Adrenal gland (tissue), 12 donors: ENCODE data around the gene ARID5B. TPM values are rescaled to one million over a fixed set of nuclear protein-coding genes. Genes with fewer than 3 reads are reported as not detected.

Experiments
- DNase-seq, 7 donors: peaks; one replicate each; pipeline ENCODE4 v3.0.0-alpha.2; 2019 to 2020
- H3K27ac ChIP-seq, 5 donors: fragments of 200-600 bp; sonication (generic) in 4 of 5; 1 replicate in 3 of 5; 2 replicates in 2 of 5; pipeline versions ENCODE4 v1.5.1 to v1.8.0; 2016 to 2020; ENCODE audit warnings: mild to moderate bottlenecking in 1 of 5
- H3K27me3 ChIP-seq: fragments of 200-600 bp; 2 replicates; pipeline ENCODE4 v1.8.0; 2021
- H3K36me3 ChIP-seq, 2 donors: fragments of 200-600 bp; replicated peaks in 1 of 2; 1 replicate in 1 of 2; 2 replicates in 1 of 2; pipeline versions ENCODE4 v1.5.1 to v1.8.0; 2018 to 2022
- H3K4me1 ChIP-seq, 2 donors: fragments of 200-600 bp; replicated peaks in 1 of 2; 1 replicate in 1 of 2; 2 replicates in 1 of 2; pipeline versions ENCODE4 v1.5.1 to v1.8.0; 2018 to 2021
- H3K4me3 ChIP-seq, 4 donors: fragments of 200-600 bp; sonication (generic) in 3 of 4; one replicate each; pipeline ENCODE4 v1.5.1; 2016 to 2018
- H3K9me3 ChIP-seq, 3 donors: fragments of 200-600 bp; sonication (generic) in 1 of 3; replicated peaks in 1 of 3; 1 replicate in 2 of 3; 2 replicates in 1 of 3; pipeline versions ENCODE4 v1.5.1 to v1.8.0; 2016 to 2021
- POLR2A ChIP-seq, 2 donors: fragments of 450-650 bp; IDR thresholded peaks; one replicate each; pipeline ENCODE4 v1.6.1; 2017; ENCODE audit warnings: antibody characterized with exemption in 2 of 2, mild to moderate bottlenecking in 2 of 2, moderate library complexity in 1 of 2
- WGBS, 4 donors: extraction: QIAGEN DNeasy Blood & Tissue Kit in 2 of 4; methylation state at CpG; one replicate each; pipeline versions ENCODE4 v1.1.5 to v1.1.7; 2013 to 2017; 5-methylcytosine and 5-hydroxymethylcytosine counted together
- intact Hi-C, 2 donors: fragments of 100-400 bp; cut with DNase I; formaldehyde crosslinking; loops; one replicate each; pipeline versions ENCODE4 v1.14.1 to v1.15.0; 2022 to 2023
- polyA plus RNA-seq, 3 donors: library from polyadenylated mRNA; stranded (reverse); fragments of 200-250 nt in 2 of 3; fragments of 350-450 nt in 1 of 3; fragmentation: Illumina TruSeq in 1 of 3; extraction: RNeasy Lipid Tissue Mini Kit (QIAGEN cat#74804) in 1 of 3; gene quantifications; one replicate each; pipeline ENCODE4 v1.2.3, GENCODE V29; 2013 to 2014
- total RNA-seq, 9 donors: library from RNA; depleted of rRNA in 4 of 9; stranded (reverse); fragments of >200 nt in 4 of 9; fragments of 120-200 nt in 1 of 9; fragmentation: NEBNext Ultra II Directional in 1 of 9; extraction: Animal tissue kit (Norgen Biotek cat#: 25700) in 1 of 9; gene quantifications; one replicate each; pipeline versions ENCODE4 v1.1.0 to v1.2.4, GENCODE V29; 2013 to 2023
- TF ChIP-seq, protein P1 (sequence below), 6 experiments: fragments of 450-650 bp in 4 of 6; fragments of 200-600 bp in 2 of 6; sonication (generic) in 1 of 6; IDR thresholded peaks; 1 replicate in 5 of 6; 2 replicates in 1 of 6; pipeline versions ENCODE4 v1.5.1 to v1.8.0; 2016 to 2021; ENCODE audit warnings: antibody characterized with exemption in 6 of 6, mild to moderate bottlenecking in 2 of 6, moderate library complexity in 1 of 6
- donor health status: healthy with polysubstance abuse.
- donor health status: Bipolar disorder and iron deficiency.
- donor health status: DM: yes; HTN: yes; CAD: no.
- donor health status: DM: no; HTN: no; CAD: no.
- donor health status: DM: no; HTN: no; CAD: no.
- donor health status: DM: yes; HTN: yes; CAD: no.

The ARID5B gene
- total and polyA plus RNA-seq, 12 donors = 5.7 to 42.4 (median 23.8) TPM

- no peak for DNase-seq
- H3K27ac ChIP-seq = no peak overlapping the region
- H3K9me3 ChIP-seq = no peaks in the 10 kb centered on the region
- H3K4me3 ChIP-seq = no peak overlapping the region
- no peaks in the 10 kb centered on the region for H3K27me3 ChIP-seq
- H3K4me1 ChIP-seq = peaks cover 10 to 13% of the 10 kb centered on the region in 2 donors
- TF ChIP-seq, protein P1, sequence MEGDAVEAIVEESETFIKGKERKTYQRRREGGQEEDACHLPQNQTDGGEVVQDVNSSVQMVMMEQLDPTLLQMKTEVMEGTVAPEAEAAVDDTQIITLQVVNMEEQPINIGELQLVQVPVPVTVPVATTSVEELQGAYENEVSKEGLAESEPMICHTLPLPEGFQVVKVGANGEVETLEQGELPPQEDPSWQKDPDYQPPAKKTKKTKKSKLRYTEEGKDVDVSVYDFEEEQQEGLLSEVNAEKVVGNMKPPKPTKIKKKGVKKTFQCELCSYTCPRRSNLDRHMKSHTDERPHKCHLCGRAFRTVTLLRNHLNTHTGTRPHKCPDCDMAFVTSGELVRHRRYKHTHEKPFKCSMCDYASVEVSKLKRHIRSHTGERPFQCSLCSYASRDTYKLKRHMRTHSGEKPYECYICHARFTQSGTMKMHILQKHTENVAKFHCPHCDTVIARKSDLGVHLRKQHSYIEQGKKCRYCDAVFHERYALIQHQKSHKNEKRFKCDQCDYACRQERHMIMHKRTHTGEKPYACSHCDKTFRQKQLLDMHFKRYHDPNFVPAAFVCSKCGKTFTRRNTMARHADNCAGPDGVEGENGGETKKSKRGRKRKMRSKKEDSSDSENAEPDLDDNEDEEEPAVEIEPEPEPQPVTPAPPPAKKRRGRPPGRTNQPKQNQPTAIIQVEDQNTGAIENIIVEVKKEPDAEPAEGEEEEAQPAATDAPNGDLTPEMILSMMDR (IDR thresholded peaks at IDR 0.05) = no peak
- TF ChIP-seq POLR2A (IDR thresholded peaks at IDR 0.05) = no peak
- H3K36me3 ChIP-seq = no peaks in the 10 kb centered on the region
- intact Hi-C loops = no loop called here
- WGBS, 4 donors = 90 to 96% (median 96%) methylated on average over 7 of the region's 7 CpGs
Measured at GRCh38 chr10:62000726-62001125, 99.2 kb downstream of the ARID5B start.

DNA sequence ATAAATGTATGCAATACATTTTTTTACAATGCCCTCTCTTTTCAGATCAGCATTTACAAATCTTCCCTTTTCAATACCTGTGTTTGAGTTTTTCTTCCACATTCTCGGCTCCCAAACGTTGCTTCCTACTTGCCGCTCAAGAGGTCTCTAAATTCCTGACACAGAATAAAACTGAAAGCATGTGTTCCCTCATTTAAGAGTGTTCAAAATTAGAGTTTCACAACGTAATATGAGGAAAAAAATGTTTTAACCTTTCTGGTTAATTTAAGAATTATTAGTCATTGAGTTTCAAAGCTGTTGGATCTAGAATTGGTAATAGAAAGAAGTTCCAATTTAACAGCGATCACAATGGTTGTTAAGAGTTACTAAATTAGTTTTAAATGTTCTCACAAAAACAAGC, 100.4 kb downstream of the ARID5B start:
- no peaks in the 10 kb centered on the region for H3K36me3 ChIP-seq
- H3K4me3 ChIP-seq = no peak overlapping the region
- H3K4me1 ChIP-seq = peaks cover 14 to 18% of the 10 kb centered on the region in 2 donors
- H3K27me3 ChIP-seq = no peaks in the 10 kb centered on the region
- intact Hi-C loops = no loop called here
- TF ChIP-seq, protein P1 (IDR thresholded peaks at IDR 0.05) = no peak
- no peak for TF ChIP-seq POLR2A (IDR thresholded peaks at IDR 0.05)
- 79 to 86% (median 82%) methylated on average over 5 of the region's 5 CpGs for WGBS, 4 donors
- H3K9me3 ChIP-seq = no peaks in the 10 kb centered on the region
- no peak for DNase-seq
- no peak overlapping the region for H3K27ac ChIP-seq

DNA sequence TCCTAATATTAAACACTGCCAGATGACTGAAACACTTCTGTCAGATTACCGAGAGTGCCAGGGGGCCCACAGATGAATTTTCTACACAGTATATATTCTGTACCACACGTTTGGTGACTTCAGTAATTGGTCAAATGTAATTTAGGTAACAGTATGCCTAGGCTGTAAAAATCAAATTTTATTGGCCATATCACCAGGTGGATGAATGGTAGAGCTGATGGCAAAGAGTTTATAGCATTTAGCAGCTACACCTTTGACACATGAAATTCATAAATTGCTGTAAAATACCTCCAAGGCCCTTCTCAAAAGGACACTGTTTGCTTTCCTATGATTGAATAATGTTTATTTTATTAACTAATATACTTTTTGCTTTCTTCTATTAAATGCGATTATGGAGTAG, 101.3 kb downstream of the ARID5B start:
- no peak overlapping the region for H3K27ac ChIP-seq

GRCh38 chr10:62004042-62004441, 102.5 kb downstream of the ARID5B start:
- no peak for DNase-seq
- TF ChIP-seq, protein P1 (IDR thresholded peaks at IDR 0.05) = no peak
- no peak for TF ChIP-seq POLR2A (IDR thresholded peaks at IDR 0.05)
- no peaks in the 10 kb centered on the region for H3K9me3 ChIP-seq
- H3K27ac ChIP-seq = no peak overlapping the region
- H3K36me3 ChIP-seq = no peaks in the 10 kb centered on the region
- H3K27me3 ChIP-seq = no peaks in the 10 kb centered on the region
- no peak overlapping the region for H3K4me3 ChIP-seq
- intact Hi-C loops = no loop called here
- H3K4me1 ChIP-seq = peaks cover 14 to 18% of the 10 kb centered on the region in 2 donors
- 64 to 88% (median 74%) methylated on average over 3 of the region's 3 CpGs for WGBS, 4 donors

More for the DNA sequence above, 101.3 kb downstream of the ARID5B start:
- Histone ChIP-seq H3K4me1 (peaks cover 14 to 18% of the 10 kb centered on the region in 2 donors), H3K4me3 (no peak overlapping the region), H3K9me3 (no peaks in the 10 kb centered on the region), H3K27me3 (no peaks in the 10 kb centered on the region), H3K36me3 (no peaks in the 10 kb centered on the region)
- 89 to 91% (median 90%) methylated on average over 3 of the region's 3 CpGs for WGBS, 4 donors
- intact Hi-C loops = no loop called here
- DNase-seq = no peak
- TF ChIP-seq, protein P1 (IDR thresholded peaks at IDR 0.05) = no peak
- no peak for TF ChIP-seq POLR2A (IDR thresholded peaks at IDR 0.05)
